Astrocyte (in vitro differentiated cells and primary cell): ENCODE data around the gene SLC10A3. TPM values are rescaled to one million over a fixed set of nuclear protein-coding genes. Genes with fewer than 3 reads are reported as not detected.
A peak's percentile ranks its signal among the peaks of the same experiment; 100 is the strongest.

ENCODE experiments used
- DNase-seq: peaks from one replicate; pipeline ENCODE4 v3.0.0-alpha.2; 2010; ENCODE audit warnings: low read depth
- FAIRE-seq: peaks from 2 replicates; lab custom pipeline; 2011; peaks lifted over from hg19 to GRCh38; lab: Jason Lieb, UNC
- H2AFZ ChIP-seq: 2 replicates; pipeline ENCODE4 v1.6.0; 2012; ENCODE audit warnings: low read depth, low read length, inconsistent platforms
- H3K27ac ChIP-seq: 2 replicates; pipeline ENCODE4 v1.5.1; 2011; ENCODE audit warnings: low read depth, low read length, inconsistent platforms
- H3K27me3 ChIP-seq: 2 replicates; pipeline ENCODE4 v1.6.0; 2011; ENCODE audit warnings: low read length, inconsistent platforms; ENCODE audit not compliant: insufficient read depth
- H3K36me3 ChIP-seq: 2 replicates; pipeline ENCODE4 v1.5.1; 2011; ENCODE audit warnings: low read length, inconsistent platforms; ENCODE audit not compliant: insufficient read depth
- H3K4me1 ChIP-seq: 2 replicates; pipeline ENCODE4 v1.5.1; 2011; ENCODE audit warnings: low read length, inconsistent platforms; ENCODE audit not compliant: insufficient read depth
- H3K4me2 ChIP-seq: 2 replicates; pipeline ENCODE4 v1.6.0; 2012; ENCODE audit warnings: low read length, inconsistent platforms
- H3K4me3 ChIP-seq: 2 replicates; pipeline ENCODE4 v1.5.1; 2011; ENCODE audit warnings: low read depth, mild to moderate bottlenecking, low read length, inconsistent platforms; ENCODE audit not compliant: insufficient read depth
- H3K79me2 ChIP-seq: 2 replicates; pipeline ENCODE4 v1.6.0; 2012; ENCODE audit warnings: mild to moderate bottlenecking, low read length, inconsistent platforms; ENCODE audit not compliant: insufficient read depth
- H3K9ac ChIP-seq: 2 replicates; pipeline ENCODE4 v1.6.0; 2012; ENCODE audit warnings: mild to moderate bottlenecking, low read length, inconsistent platforms
- H3K9me3 ChIP-seq: 2 replicates; pipeline ENCODE4 v1.5.1; 2012; ENCODE audit warnings: low read depth, mild to moderate bottlenecking, low read length, inconsistent platforms; ENCODE audit not compliant: insufficient read depth
- H4K20me1 ChIP-seq: 2 replicates; pipeline ENCODE4 v1.6.0; 2012; ENCODE audit warnings: low read length, inconsistent platforms; ENCODE audit not compliant: insufficient read depth
- H3K27ac Mint-ChIP-seq: one replicate; pipeline ENCODE4 v1.8.0; 2021; ENCODE audit warnings: mild to moderate bottlenecking, mixed read lengths; ENCODE audit not compliant: unreplicated experiment
- H3K27me3 Mint-ChIP-seq: one replicate; pipeline ENCODE4 v1.8.0; 2021; ENCODE audit warnings: low read depth, mixed read lengths; ENCODE audit not compliant: unreplicated experiment
- H3K36me3 Mint-ChIP-seq: one replicate; pipeline ENCODE4 v1.8.0; 2021; ENCODE audit warnings: low read depth, mixed read lengths; ENCODE audit not compliant: unreplicated experiment
- H3K4me1 Mint-ChIP-seq: one replicate; pipeline ENCODE4 v1.8.0; 2021; ENCODE audit warnings: low read depth, mixed read lengths; ENCODE audit not compliant: unreplicated experiment
- H3K4me3 Mint-ChIP-seq: one replicate; pipeline ENCODE4 v1.8.0; 2021; ENCODE audit warnings: mild to moderate bottlenecking, moderate library complexity, mixed read lengths; ENCODE audit not compliant: unreplicated experiment
- H3K9me3 Mint-ChIP-seq: one replicate; pipeline ENCODE4 v1.8.0; 2021; ENCODE audit warnings: mild to moderate bottlenecking, mixed read lengths; ENCODE audit not compliant: unreplicated experiment
- CTCF ChIP-seq: IDR thresholded peaks from 2 replicates; pipeline ENCODE4 v1.5.1; 2011; ENCODE audit warnings: low read depth, mild to moderate bottlenecking, inconsistent platforms, low read length, moderate library complexity; ENCODE audit not compliant: insufficient read depth
- EZH2 ChIP-seq: IDR thresholded peaks from 2 replicates; pipeline ENCODE4 v1.6.1; 2012; ENCODE audit warnings: mild to moderate bottlenecking, low read length, inconsistent platforms; ENCODE audit not compliant: insufficient read depth
- total RNA-seq: library from RNA; stranded (reverse); gene quantifications from 2 replicates; pipeline ENCODE4 v1.2.1, GENCODE V29; 2021

The SLC10A3 gene
- total RNA-seq, 1 donor from 2014 or later, result 24.4 TPM

GRCh38 chrX:154446430-154446829 lies 44.0 kb downstream of the SLC10A3 start:
- DNase-seq (no peak), FAIRE-seq (no peak)
- Histone ChIP-seq H3K9me3 (no peaks in the 10 kb centered on the region), H3K4me1 (peaks cover 17% of the 10 kb centered on the region), H3K9ac (no peak overlapping the region), H3K4me2 (no peak overlapping the region), H4K20me1 (peaks cover 23% of the 10 kb centered on the region), H3K4me3 (no peak overlapping the region), H3K79me2 (peaks cover 34% of the 10 kb centered on the region), H2AFZ (no peak overlapping the region), H3K36me3 (no peaks in the 10 kb centered on the region), H3K27me3 (no peaks in the 10 kb centered on the region), H3K27ac (no peak overlapping the region)
- Mint-ChIP-seq H3K4me1 (no peaks in the 10 kb centered on the region), H3K9me3 (no peaks in the 10 kb centered on the region), H3K27me3 (no peaks in the 10 kb centered on the region), H3K36me3 (peaks cover 1% of the 10 kb centered on the region), H3K27ac (no peak overlapping the region), H3K4me3 (peak overlapping the region; percentile 27)
- TF ChIP-seq CTCF, result no peak

- H3K9me3 ChIP-seq, result no peaks in the 10 kb centered on the region
- no peak overlapping the region for H3K27ac ChIP-seq
- H3K4me1 ChIP-seq, result peaks cover 17% of the 10 kb centered on the region
- H3K27ac Mint-ChIP-seq, result no peak overlapping the region
- no peaks in the 10 kb centered on the region for H3K9me3 Mint-ChIP-seq
- no peaks in the 10 kb centered on the region for H3K27me3 Mint-ChIP-seq
- H3K27me3 ChIP-seq, result no peaks in the 10 kb centered on the region
- H3K4me3 Mint-ChIP-seq, result no peak overlapping the region
- H2AFZ ChIP-seq, result no peak overlapping the region
- H3K79me2 ChIP-seq, result peaks cover 39% of the 10 kb centered on the region
- peaks cover 28% of the 10 kb centered on the region for H4K20me1 ChIP-seq
- no peak overlapping the region for H3K9ac ChIP-seq
- TF ChIP-seq EZH2, result no peak
- no peak for TF ChIP-seq CTCF
- H3K36me3 ChIP-seq, result no peaks in the 10 kb centered on the region
- no peak overlapping the region for H3K4me3 ChIP-seq
- H3K4me2 ChIP-seq, result peak overlapping the region; percentile 87
- no peaks in the 10 kb centered on the region for H3K4me1 Mint-ChIP-seq
- no peak for DNase-seq
- peaks cover 1% of the 10 kb centered on the region for H3K36me3 Mint-ChIP-seq
- FAIRE-seq, result no peak
Observed at GRCh38 chrX:154445776-154446175, 44.7 kb downstream of the SLC10A3 start.

GRCh38 chrX:154444755-154445246 lies 45.6 kb downstream of the SLC10A3 start:
- Histone ChIP-seq H3K27me3 (no peaks in the 10 kb centered on the region), H3K79me2 (peaks cover 49% of the 10 kb centered on the region), H3K9me3 (no peaks in the 10 kb centered on the region), H3K4me3 (peak overlapping the region; percentile 64), H3K9ac (peak overlapping the region; percentile 82), H3K36me3 (peaks cover 4% of the 10 kb centered on the region), H4K20me1 (peaks cover 36% of the 10 kb centered on the region), H2AFZ (no peak overlapping the region), H3K4me2 (peak overlapping the region; percentile 87), H3K27ac (peak overlapping the region; percentile 53), H3K4me1 (peaks cover 17% of the 10 kb centered on the region)
- DNase-seq (no peak), FAIRE-seq (no peak)
- no peaks in the 10 kb centered on the region for H3K9me3 Mint-ChIP-seq
- no peaks in the 10 kb centered on the region for H3K4me1 Mint-ChIP-seq
- peaks cover 1% of the 10 kb centered on the region for H3K36me3 Mint-ChIP-seq
- no peak overlapping the region for H3K27ac Mint-ChIP-seq
- peak overlapping the region; percentile 73 for H3K4me3 Mint-ChIP-seq
- TF ChIP-seq EZH2, result no peak
- TF ChIP-seq CTCF, result no peak
- no peaks in the 10 kb centered on the region for H3K27me3 Mint-ChIP-seq
